Measurements from ENCODE around the gene CD96.
"Not testable (repeated sequence)": the region's sequence is repeated elsewhere in the genome, so short reads cannot be mapped to it uniquely, and the experiment has no call there.

CD96 gene

GRCh38 chr3:111519178-111519855 lies 22.7 kb upstream of the CD96 start:
- H3K4me3 ChIP-seq (ENCODE audit: low read depth, low read length) = no peak overlapping the region
- no peak for DNase-seq (ENCODE audit: low read depth)
- no peak for TF ChIP-seq CTCF (IDR thresholded peaks at IDR 0.05; ENCODE audit: low read depth, low read length, missing control alignments)

- H3K4me3 ChIP-seq (ENCODE audit: low read depth, low read length) = no peak overlapping the region
- no peak for DNase-seq (ENCODE audit: low read depth)
- TF ChIP-seq CTCF (IDR thresholded peaks at IDR 0.05; ENCODE audit: low read depth, low read length, missing control alignments) = no peak
Measured at GRCh38 chr3:111521891-111522290, 20.1 kb upstream of the CD96 start.

- H3K4me3 ChIP-seq (ENCODE audit: low read depth, low read length) = not testable (repeated sequence)
Measured at GRCh38 chr3:111524486-111524885, 17.5 kb upstream of the CD96 start.

GRCh38 chr3:111531446-111531845 lies 10.6 kb upstream of the CD96 start:
- no peak for TF ChIP-seq CTCF (IDR thresholded peaks at IDR 0.05; ENCODE audit: low read depth, low read length, missing control alignments)
- DNase-seq (ENCODE audit: low read depth) = no peak

More at GRCh38 chr3:111524486-111524885, 17.5 kb upstream of the CD96 start:
- not testable (repeated sequence) for DNase-seq (ENCODE audit: low read depth)

GRCh38 chr3:111534701-111535100 lies 7.3 kb upstream of the CD96 start:
- no peak overlapping the region for H3K4me3 ChIP-seq (ENCODE audit: low read depth, low read length)
- DNase-seq (ENCODE audit: low read depth) = no peak
- no peak for TF ChIP-seq CTCF (IDR thresholded peaks at IDR 0.05; ENCODE audit: low read depth, low read length, missing control alignments)

More at GRCh38 chr3:111531446-111531845, 10.6 kb upstream of the CD96 start:
- H3K4me3 ChIP-seq (ENCODE audit: low read depth, low read length) = no peak overlapping the region

- no peak for DNase-seq (ENCODE audit: low read depth)
- no peak for TF ChIP-seq CTCF (IDR thresholded peaks at IDR 0.05; ENCODE audit: low read depth, low read length, missing control alignments)
- no peak overlapping the region for H3K4me3 ChIP-seq (ENCODE audit: low read depth, low read length)
Measured at GRCh38 chr3:111538111-111538510, 3.9 kb upstream of the CD96 start.

- DNase-seq (ENCODE audit: low read depth) = no peak
- H3K4me3 ChIP-seq (ENCODE audit: low read depth, low read length) = no peak overlapping the region
- TF ChIP-seq CTCF (IDR thresholded peaks at IDR 0.05; ENCODE audit: low read depth, low read length, missing control alignments) = no peak
Measured at GRCh38 chr3:111538681-111539083, 3.3 kb upstream of the CD96 start.
